ENCODE results near the gene CCND2.

Gene CCND2

GRCh38 chr12:4283512-4284255, 10.1 kb downstream of the CCND2 start:
- no peak for DNase-seq (ENCODE audit: low spot score)
- TF ChIP-seq CTCF (IDR thresholded peaks at IDR 0.05; ENCODE audit: extremely low read depth, missing control alignments): no peak

- no peak for TF ChIP-seq CTCF (IDR thresholded peaks at IDR 0.05; ENCODE audit: extremely low read depth, missing control alignments)
- DNase-seq (ENCODE audit: low spot score): no peak
Measured at GRCh38 chr12:4284306-4284705, 10.7 kb downstream of the CCND2 start.

- DNase-seq (ENCODE audit: low spot score): no peak
- no peak for TF ChIP-seq CTCF (IDR thresholded peaks at IDR 0.05; ENCODE audit: extremely low read depth, missing control alignments)
Measured at GRCh38 chr12:4285070-4285469, 11.5 kb downstream of the CCND2 start.

GRCh38 chr12:4286228-4286627, 12.7 kb downstream of the CCND2 start:
- DNase-seq (ENCODE audit: low spot score): no peak
- no peak for TF ChIP-seq CTCF (IDR thresholded peaks at IDR 0.05; ENCODE audit: extremely low read depth, missing control alignments)

GRCh38 chr12:4286771-4287317, 13.3 kb downstream of the CCND2 start:
- DNase-seq (ENCODE audit: low spot score): no peak
- no peak for TF ChIP-seq CTCF (IDR thresholded peaks at IDR 0.05; ENCODE audit: extremely low read depth, missing control alignments)

GRCh38 chr12:4287325-4288211, 14.0 kb downstream of the CCND2 start:
- DNase-seq (ENCODE audit: low spot score): no peak
- TF ChIP-seq CTCF (IDR thresholded peaks at IDR 0.05; ENCODE audit: extremely low read depth, missing control alignments): no peak

Measured in GM20000 (cell line).